ENCODE measurements around the gene MAP3K15.

- TF ChIP-seq CTCF (IDR thresholded peaks at IDR 0.05) (no peak), POLR2A (IDR thresholded peaks at IDR 0.05) (no peak), POLR2AphosphoS5 (IDR thresholded peaks at IDR 0.05; ENCODE audit: insufficient read depth in 1 of 2, low read depth in 1 of 2) (no peak)
These were observed 26.6 kb upstream of the MAP3K15 start for GRCh38 chrX:19541931-19542330.

All from vagina (tissue), 2 donors.